ENCODE data around the gene CFL2. TPM values are rescaled to one million over a fixed set of nuclear protein-coding genes. Genes with fewer than 3 reads are reported as not detected.

The CFL2 gene
- total RNA-seq, 4 donors from 2014 or later: 4.5 to 58.7 (median 10.0) TPM

GRCh38 chr14:34673702-34674101 is 40.7 kb downstream of the CFL2 start:
- DNase-seq: no peak
- TF ChIP-seq CTCF (IDR thresholded peaks at IDR 0.05) (no peak), POLR2A (IDR thresholded peaks at IDR 0.05) (no peak)
- intact Hi-C loops (cut with DNase I): loop anchor here (5.0 kb wide), 1 partner anchor 49 kb away; no protein-coding TSS in a partner anchor
- Histone ChIP-seq H3K27ac (no peak overlapping the region), H3K27me3 (no peaks in the 10 kb centered on the region), H3K4me3 (no peak overlapping the region), H3K36me3 (no peaks in the 10 kb centered on the region), H3K9me3 (no peaks in the 10 kb centered on the region), H3K4me1 (peaks cover 0 to 13% (median 0%) of the 10 kb centered on the region in 3 donors)
- WGBS, 2 donors: 80 to 88% methylated on average over 1 of the region's 1 CpG

- TF ChIP-seq CTCF (IDR thresholded peaks at IDR 0.05) (no peak), POLR2A (IDR thresholded peaks at IDR 0.05) (no peak)
- intact Hi-C loops (cut with DNase I): loop anchor here (5.0 kb wide), 1 partner anchor 51 kb away; no protein-coding TSS in a partner anchor
- no peak overlapping the region for H3K4me3 ChIP-seq
- no peaks in the 10 kb centered on the region for H3K36me3 ChIP-seq
- H3K27ac ChIP-seq: no peak overlapping the region
- H3K4me1 ChIP-seq: no peaks in the 10 kb centered on the region
- WGBS, 2 donors: 71 to 77% methylated on average over 6 of the region's 6 CpGs
- H3K27me3 ChIP-seq: no peaks in the 10 kb centered on the region
- no peaks in the 10 kb centered on the region for H3K9me3 ChIP-seq
- DNase-seq: no peak
These were observed 42.7 kb downstream of the CFL2 start for GRCh38 chr14:34671716-34672115.

- H3K27ac ChIP-seq: no peak overlapping the region
- H3K27me3 ChIP-seq: no peaks in the 10 kb centered on the region
- no peak for TF ChIP-seq POLR2A (IDR thresholded peaks at IDR 0.05)
- no peak for TF ChIP-seq CTCF (IDR thresholded peaks at IDR 0.05)
- H3K9me3 ChIP-seq: no peaks in the 10 kb centered on the region
- intact Hi-C loops (cut with DNase I): loop anchor here (10.0 kb wide), 1 partner anchor 747 kb away; no protein-coding TSS in a partner anchor
- no peaks in the 10 kb centered on the region for H3K36me3 ChIP-seq
- WGBS, 2 donors: 75 to 80% methylated on average over 2 of the region's 2 CpGs
- H3K4me1 ChIP-seq: no peaks in the 10 kb centered on the region
- H3K4me3 ChIP-seq: no peak overlapping the region
- no peak for DNase-seq
These were observed 46.3 kb downstream of the CFL2 start for GRCh38 chr14:34668111-34668510.

GRCh38 chr14:34667007-34667406 is 47.4 kb downstream of the CFL2 start:
- DNase-seq: no peak
- 90 to 92% methylated on average over 6 to 7 of the region's 7 CpGs for WGBS, 2 donors
- H3K36me3 ChIP-seq: no peaks in the 10 kb centered on the region
- no peaks in the 10 kb centered on the region for H3K4me1 ChIP-seq
- peak overlapping the region in 1 of 4 donors; percentile 18 for H3K27ac ChIP-seq
- TF ChIP-seq CTCF (IDR thresholded peaks at IDR 0.05) (no peak), POLR2A (IDR thresholded peaks at IDR 0.05) (no peak)
- no peaks in the 10 kb centered on the region for H3K9me3 ChIP-seq
- no peak overlapping the region for H3K4me3 ChIP-seq
- intact Hi-C loops (cut with DNase I): loop anchor here (10.0 kb wide), 1 partner anchor 748 kb away; no protein-coding TSS in a partner anchor
- H3K27me3 ChIP-seq: no peaks in the 10 kb centered on the region

GRCh38 chr14:34665785-34666435 is 48.5 kb downstream of the CFL2 start:
- H3K4me1 ChIP-seq: no peaks in the 10 kb centered on the region
- no peak for DNase-seq
- no peak overlapping the region for H3K4me3 ChIP-seq
- 25 to 37% methylated on average over 2 of the region's 2 CpGs for WGBS, 2 donors
- H3K27ac ChIP-seq: peak overlapping the region in 2 of 4 donors; percentile 39 to 57
- H3K36me3 ChIP-seq: no peaks in the 10 kb centered on the region
- intact Hi-C loops (cut with DNase I): loop anchor here (10.0 kb wide), 1 partner anchor 749 kb away; no protein-coding TSS in a partner anchor
- H3K9me3 ChIP-seq: peaks cover 0 to 5% (median 0%) of the 10 kb centered on the region in 3 donors
- no peaks in the 10 kb centered on the region for H3K27me3 ChIP-seq
- no peak for TF ChIP-seq CTCF (IDR thresholded peaks at IDR 0.05)
- no peak for TF ChIP-seq POLR2A (IDR thresholded peaks at IDR 0.05)

Measured in esophagus squamous epithelium (tissue), 5 donors.